ENCODE data around the gene IRF6. TPM values are rescaled to one million over a fixed set of nuclear protein-coding genes. Genes with fewer than 3 reads are reported as not detected.
A peak's percentile ranks its signal among the peaks of the same experiment; 100 is the strongest.

The IRF6 gene
- 0.09 TPM for polyA plus RNA-seq (2013, experiment 1 of 4)
- 0.09 TPM for polyA plus RNA-seq (2013, experiment 2 of 4)
- polyA plus RNA-seq (2013, experiment 3 of 4): not detected
- polyA plus RNA-seq (2013, experiment 4 of 4): 0.08 TPM

DNA sequence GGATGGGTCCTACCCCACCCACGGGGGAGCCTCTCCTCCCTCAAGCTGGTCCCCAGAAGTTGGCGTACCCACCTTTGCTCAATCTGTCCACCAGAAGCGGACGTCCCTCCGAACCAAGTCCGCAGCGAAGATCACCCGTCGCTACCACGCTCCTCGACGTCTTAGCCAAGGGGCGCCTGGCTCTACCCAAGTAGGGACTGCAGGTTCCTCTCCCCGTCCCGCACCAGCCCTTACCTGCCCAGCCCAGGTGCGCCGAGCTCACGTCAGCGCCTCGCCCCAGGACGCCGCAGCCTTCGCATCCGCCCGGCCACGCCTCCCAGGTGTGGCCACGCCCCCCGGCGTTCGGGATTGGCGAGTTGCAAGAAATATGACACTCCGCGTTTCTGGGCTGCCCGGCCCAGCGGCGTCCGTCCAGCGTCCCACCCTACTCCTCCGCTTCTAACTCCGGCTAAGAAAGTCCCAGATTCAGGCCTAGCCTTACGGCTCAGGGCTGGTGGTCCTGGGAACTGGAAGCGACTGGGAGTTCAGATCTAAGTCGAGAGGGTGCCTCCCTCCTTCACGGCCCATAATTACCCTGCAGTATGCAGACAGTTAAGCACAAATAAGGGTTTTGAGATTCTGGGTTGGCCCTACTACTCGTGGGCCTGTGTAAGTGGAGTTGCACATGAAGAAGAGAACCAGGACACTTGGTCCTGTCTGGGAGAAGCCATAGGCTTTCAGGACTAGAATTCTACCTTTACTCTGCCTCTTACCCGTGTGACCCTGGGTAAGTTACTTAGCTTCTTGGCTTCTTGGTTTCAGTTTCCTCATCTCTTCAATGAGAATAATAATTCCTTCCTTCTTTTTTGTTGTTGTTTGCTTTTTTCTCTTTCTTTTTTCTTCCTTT lies at the start of gene IRF6:
Gene IRF6, minus strand, starts transcription at position 268 of the 886 bp plus-strand sequence. CDS start 4,729 bp downstream, outside the sequence.
- 16 to 19% methylated on average over 46 of the region's 46 CpGs for whole genome bisulfite sequencing, 2 experiments
- no peak within 1 kb of the TSS for H3K27ac ChIP-seq (ENCODE audit: insufficient read depth, low read depth, low read length, poor library complexity, severe bottlenecking)
- no peaks in the 10 kb centered on the region for H3K4me1 ChIP-seq (ENCODE audit: control insufficient read depth, insufficient read depth, low read length)
- peak within 1 kb of the TSS; percentile 39 for H3K4me3 ChIP-seq (ENCODE audit: insufficient read depth, low read depth, low read length)
- H3K9me3 ChIP-seq (ENCODE audit: control insufficient read depth, low read length): no peaks in the 10 kb centered on the region
- H3K36me3 ChIP-seq (ENCODE audit: control insufficient read depth, insufficient read depth, low read length): no peaks in the 10 kb centered on the region
- peaks cover 42% of the 10 kb centered on the region for H3K27me3 ChIP-seq (ENCODE audit: control insufficient read depth, insufficient read depth, low read length, poor library complexity, severe bottlenecking)

DNA sequence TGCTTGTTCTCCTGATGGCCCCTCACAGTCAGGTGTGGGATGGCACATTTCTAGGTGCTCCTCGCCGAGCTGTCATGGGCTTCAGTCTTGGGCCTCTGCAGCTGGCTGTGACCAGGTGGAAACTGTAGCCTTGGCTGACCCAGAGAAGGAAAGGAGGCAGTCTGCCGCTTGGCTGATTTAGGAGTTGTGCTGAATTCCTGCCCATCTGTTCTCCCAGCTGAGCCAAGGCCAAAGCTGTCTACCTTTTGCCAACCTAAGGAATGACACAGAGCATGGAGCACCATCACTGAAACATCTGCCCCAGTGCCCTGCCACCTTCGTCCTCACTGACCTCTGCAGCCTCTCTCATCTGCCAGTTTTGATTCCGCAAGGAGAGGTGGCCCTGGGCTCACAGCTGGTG lies 49.7 kb upstream of the IRF6 start:
- 95 to 96% methylated on average over 5 of the region's 5 CpGs for WGBS, 2 experiments
- H3K27me3 ChIP-seq (ENCODE audit: control insufficient read depth, insufficient read depth, low read length, poor library complexity, severe bottlenecking): no peaks in the 10 kb centered on the region
- peaks cover 17% of the 10 kb centered on the region for H3K36me3 ChIP-seq (ENCODE audit: control insufficient read depth, insufficient read depth, low read length)
- H3K9me3 ChIP-seq (ENCODE audit: control insufficient read depth, low read length): no peaks in the 10 kb centered on the region
- H3K4me1 ChIP-seq (ENCODE audit: control insufficient read depth, insufficient read depth, low read length): no peaks in the 10 kb centered on the region
- no peak overlapping the region for H3K27ac ChIP-seq (ENCODE audit: insufficient read depth, low read depth, low read length, poor library complexity, severe bottlenecking)
- no peak overlapping the region for H3K4me3 ChIP-seq (ENCODE audit: insufficient read depth, low read depth, low read length)

DNA sequence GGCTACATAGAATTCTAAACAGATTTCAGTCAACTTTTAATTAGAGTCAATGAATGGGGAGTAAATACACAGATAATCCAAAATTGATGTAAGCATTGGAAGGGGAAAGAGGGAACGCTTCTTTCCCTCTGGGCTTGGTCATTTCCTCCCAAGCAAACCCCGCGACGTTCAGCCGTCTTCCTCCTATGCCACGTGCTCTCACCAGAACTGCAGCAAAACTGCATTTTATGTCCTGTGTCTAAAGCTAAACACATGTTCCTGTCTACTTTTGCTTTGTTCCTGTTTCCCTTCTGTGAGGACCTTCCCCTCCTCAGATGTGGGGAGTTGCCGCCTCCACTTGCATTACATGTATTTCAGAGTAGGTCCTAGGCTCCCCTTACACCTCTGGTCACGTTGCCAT lies 49.1 kb upstream of the IRF6 start:
- Histone ChIP-seq H3K4me1 (ENCODE audit: control insufficient read depth, insufficient read depth, low read length) (no peaks in the 10 kb centered on the region), H3K27ac (ENCODE audit: insufficient read depth, low read depth, low read length, poor library complexity, severe bottlenecking) (no peak overlapping the region), H3K27me3 (ENCODE audit: control insufficient read depth, insufficient read depth, low read length, poor library complexity, severe bottlenecking) (no peaks in the 10 kb centered on the region), H3K9me3 (ENCODE audit: control insufficient read depth, low read length) (no peaks in the 10 kb centered on the region), H3K36me3 (ENCODE audit: control insufficient read depth, insufficient read depth, low read length) (peaks cover 17% of the 10 kb centered on the region), H3K4me3 (ENCODE audit: insufficient read depth, low read depth, low read length) (no peak overlapping the region)
- WGBS, 2 experiments: 93 to 95% methylated on average over 8 of the region's 8 CpGs

DNA sequence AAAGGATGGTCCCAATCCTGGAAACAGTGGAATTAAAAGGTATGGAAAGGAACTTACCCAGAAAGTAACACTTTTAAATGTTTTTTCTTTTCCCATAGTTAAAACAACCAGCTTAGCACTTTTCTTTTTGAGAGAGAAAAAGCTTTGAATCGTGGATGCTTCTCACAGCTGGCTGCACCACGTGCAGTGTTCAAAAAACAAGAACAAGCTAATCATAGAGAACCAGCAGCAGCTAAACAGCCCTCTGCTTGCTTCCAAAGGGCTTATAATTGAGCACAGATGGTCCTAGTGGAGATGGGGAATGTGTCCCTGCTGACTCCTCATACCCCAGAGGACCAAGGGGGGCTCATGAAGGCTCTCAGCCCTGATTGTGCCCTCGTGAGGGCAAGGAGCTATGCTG lies 48.3 kb upstream of the IRF6 start:
- no peaks in the 10 kb centered on the region for H3K27me3 ChIP-seq (ENCODE audit: control insufficient read depth, insufficient read depth, low read length, poor library complexity, severe bottlenecking)
- H3K4me1 ChIP-seq (ENCODE audit: control insufficient read depth, insufficient read depth, low read length): no peaks in the 10 kb centered on the region
- 95 to 96% methylated on average over 3 of the region's 3 CpGs for WGBS, 2 experiments
- no peaks in the 10 kb centered on the region for H3K9me3 ChIP-seq (ENCODE audit: control insufficient read depth, low read length)
- H3K36me3 ChIP-seq (ENCODE audit: control insufficient read depth, insufficient read depth, low read length): peaks cover 17% of the 10 kb centered on the region
- no peak overlapping the region for H3K4me3 ChIP-seq (ENCODE audit: insufficient read depth, low read depth, low read length)
- H3K27ac ChIP-seq (ENCODE audit: insufficient read depth, low read depth, low read length, poor library complexity, severe bottlenecking): no peak overlapping the region

- 94 to 99% methylated on average over 2 of the region's 2 CpGs for WGBS, 2 experiments
- Histone ChIP-seq H3K4me3 (ENCODE audit: insufficient read depth, low read depth, low read length) (no peak overlapping the region), H3K27ac (ENCODE audit: insufficient read depth, low read depth, low read length, poor library complexity, severe bottlenecking) (no peak overlapping the region), H3K27me3 (ENCODE audit: control insufficient read depth, insufficient read depth, low read length, poor library complexity, severe bottlenecking) (no peaks in the 10 kb centered on the region), H3K36me3 (ENCODE audit: control insufficient read depth, insufficient read depth, low read length) (peaks cover 17% of the 10 kb centered on the region), H3K9me3 (ENCODE audit: control insufficient read depth, low read length) (no peaks in the 10 kb centered on the region), H3K4me1 (ENCODE audit: control insufficient read depth, insufficient read depth, low read length) (no peaks in the 10 kb centered on the region)
Measured at GRCh38 chr1:209853676-209854075, 47.7 kb upstream of the IRF6 start.

DNA sequence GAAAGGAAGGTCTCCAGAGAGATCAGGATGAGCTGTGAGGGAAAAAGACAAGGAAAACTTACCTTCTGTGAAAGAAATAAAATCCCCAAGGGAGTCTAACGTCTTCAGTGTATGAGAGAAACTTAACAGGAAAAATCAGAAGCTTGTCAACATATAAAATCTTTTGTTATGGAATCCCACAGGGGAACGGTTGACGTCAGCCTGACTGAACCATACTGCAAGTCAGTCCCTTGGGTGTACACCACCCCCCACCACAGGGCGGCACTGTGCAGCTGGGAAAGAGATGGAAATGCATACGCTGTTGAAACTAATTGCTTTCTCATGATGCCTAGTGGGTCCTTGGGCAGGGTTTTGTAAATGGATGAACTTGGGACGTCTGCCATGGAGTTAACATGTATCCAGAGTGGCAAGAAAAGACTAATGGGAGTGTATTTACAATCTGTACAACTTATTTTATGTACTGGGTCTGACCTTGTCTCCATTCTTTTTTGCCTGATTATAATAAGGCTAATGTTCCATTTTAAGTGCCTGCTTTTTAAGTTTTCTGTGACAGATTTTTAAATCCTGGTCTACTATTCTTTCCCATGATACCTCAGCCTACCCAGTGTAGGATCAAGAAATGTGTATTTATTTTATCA lies 44.5 kb upstream of the IRF6 start:
- Histone ChIP-seq H3K9me3 (ENCODE audit: control insufficient read depth, low read length) (no peaks in the 10 kb centered on the region), H3K36me3 (ENCODE audit: control insufficient read depth, insufficient read depth, low read length) (peaks cover 23% of the 10 kb centered on the region), H3K27ac (ENCODE audit: insufficient read depth, low read depth, low read length, poor library complexity, severe bottlenecking) (no peak overlapping the region), H3K4me3 (ENCODE audit: insufficient read depth, low read depth, low read length) (no peak overlapping the region), H3K27me3 (ENCODE audit: control insufficient read depth, insufficient read depth, low read length, poor library complexity, severe bottlenecking) (no peaks in the 10 kb centered on the region), H3K4me1 (ENCODE audit: control insufficient read depth, insufficient read depth, low read length) (no peaks in the 10 kb centered on the region)
- WGBS, 2 experiments: 62 to 68% methylated on average over 6 of the region's 6 CpGs

GRCh38 chr1:209849388-209849787 lies 43.4 kb upstream of the IRF6 start:
- H3K27me3 ChIP-seq (ENCODE audit: control insufficient read depth, insufficient read depth, low read length, poor library complexity, severe bottlenecking): no peaks in the 10 kb centered on the region
- peaks cover 23% of the 10 kb centered on the region for H3K36me3 ChIP-seq (ENCODE audit: control insufficient read depth, insufficient read depth, low read length)
- H3K9me3 ChIP-seq (ENCODE audit: control insufficient read depth, low read length): no peaks in the 10 kb centered on the region
- WGBS, 2 experiments: 93 to 96% methylated on average over 5 of the region's 5 CpGs
- no peak overlapping the region for H3K27ac ChIP-seq (ENCODE audit: insufficient read depth, low read depth, low read length, poor library complexity, severe bottlenecking)
- H3K4me3 ChIP-seq (ENCODE audit: insufficient read depth, low read depth, low read length): no peak overlapping the region
- H3K4me1 ChIP-seq (ENCODE audit: control insufficient read depth, insufficient read depth, low read length): no peaks in the 10 kb centered on the region

GRCh38 chr1:209845408-209845725 lies 39.4 kb upstream of the IRF6 start:
- WGBS, 2 experiments: 91 to 94% methylated on average over 1 of the region's 1 CpG
- no peaks in the 10 kb centered on the region for H3K9me3 ChIP-seq (ENCODE audit: control insufficient read depth, low read length)
- no peak overlapping the region for H3K27ac ChIP-seq (ENCODE audit: insufficient read depth, low read depth, low read length, poor library complexity, severe bottlenecking)
- H3K4me1 ChIP-seq (ENCODE audit: control insufficient read depth, insufficient read depth, low read length): no peaks in the 10 kb centered on the region
- H3K27me3 ChIP-seq (ENCODE audit: control insufficient read depth, insufficient read depth, low read length, poor library complexity, severe bottlenecking): no peaks in the 10 kb centered on the region
- peaks cover 26% of the 10 kb centered on the region for H3K36me3 ChIP-seq (ENCODE audit: control insufficient read depth, insufficient read depth, low read length)
- no peak overlapping the region for H3K4me3 ChIP-seq (ENCODE audit: insufficient read depth, low read depth, low read length)

- Histone ChIP-seq H3K4me3 (ENCODE audit: insufficient read depth, low read depth, low read length) (no peak overlapping the region), H3K27ac (ENCODE audit: insufficient read depth, low read depth, low read length, poor library complexity, severe bottlenecking) (no peak overlapping the region)
Measured at GRCh38 chr1:209844695-209845407, 38.9 kb upstream of the IRF6 start.

DNA sequence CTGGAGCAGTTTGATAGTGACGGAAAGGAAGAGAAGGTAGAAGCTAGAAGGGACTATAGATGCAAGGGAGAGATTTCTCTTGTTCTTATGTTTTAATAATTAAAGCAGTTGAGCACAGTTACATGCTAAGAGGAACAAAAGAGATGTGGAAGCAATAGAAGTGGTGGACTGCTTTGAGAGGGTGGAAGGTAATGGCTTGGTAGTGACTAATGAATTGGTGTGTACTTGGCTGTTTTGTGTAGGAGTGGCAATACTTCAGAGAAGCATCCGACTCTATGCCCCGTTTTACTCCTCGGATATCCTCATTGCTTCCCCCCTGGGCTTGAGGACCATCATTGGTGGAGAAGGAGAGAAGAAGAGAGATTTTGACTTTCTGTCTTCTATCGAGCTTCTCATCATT lies 34.7 kb upstream of the IRF6 start:
- Histone ChIP-seq H3K4me3 (ENCODE audit: insufficient read depth, low read depth, low read length) (no peak overlapping the region), H3K9me3 (ENCODE audit: control insufficient read depth, low read length) (no peaks in the 10 kb centered on the region), H3K27ac (ENCODE audit: insufficient read depth, low read depth, low read length, poor library complexity, severe bottlenecking) (no peak overlapping the region), H3K36me3 (ENCODE audit: control insufficient read depth, insufficient read depth, low read length) (peaks cover 52% of the 10 kb centered on the region), H3K27me3 (ENCODE audit: control insufficient read depth, insufficient read depth, low read length, poor library complexity, severe bottlenecking) (no peaks in the 10 kb centered on the region), H3K4me1 (ENCODE audit: control insufficient read depth, insufficient read depth, low read length) (no peaks in the 10 kb centered on the region)
- WGBS, 2 experiments: 89 to 96% methylated on average over 5 of the region's 5 CpGs

More at GRCh38 chr1:209844695-209845407, 38.9 kb upstream of the IRF6 start:
- Histone ChIP-seq H3K9me3 (ENCODE audit: control insufficient read depth, low read length) (no peaks in the 10 kb centered on the region), H3K36me3 (ENCODE audit: control insufficient read depth, insufficient read depth, low read length) (peaks cover 29% of the 10 kb centered on the region), H3K4me1 (ENCODE audit: control insufficient read depth, insufficient read depth, low read length) (no peaks in the 10 kb centered on the region), H3K27me3 (ENCODE audit: control insufficient read depth, insufficient read depth, low read length, poor library complexity, severe bottlenecking) (no peaks in the 10 kb centered on the region)
- 94 to 96% methylated on average over 5 to 6 of the region's 6 CpGs for WGBS, 2 experiments
